Tibial artery (tissue), 4 donors: ENCODE measurements around the gene PAQR5.

Source experiments
- DNase-seq, 2 donors: peaks; one replicate each; pipeline ENCODE4 v3.0.0-alpha.2; 2019
- H3K27ac ChIP-seq, 2 donors: fragments of 200-600 bp; sonication (generic) in 1 of 2; 1 replicate in 1 of 2; 2 replicates in 1 of 2; pipeline ENCODE4 v1.5.1; 2018 to 2019; ENCODE audit warnings: mild to moderate bottlenecking in 1 of 2
- H3K27me3 ChIP-seq, 2 donors: fragments of 200-600 bp; sonication (generic) in 1 of 2; one replicate each; pipeline versions ENCODE4 v1.5.1 to v1.6.0; 2016 to 2019
- H3K36me3 ChIP-seq, 3 donors: fragments of 200-600 bp; sonication (generic) in 2 of 3; one replicate each; pipeline ENCODE4 v1.5.1; 2016 to 2019; ENCODE audit warnings: mild to moderate bottlenecking in 2 of 3
- H3K4me1 ChIP-seq, 4 donors: fragments of 200-600 bp; sonication (generic) in 2 of 4; 1 replicate in 3 of 4; 2 replicates in 1 of 4; pipeline ENCODE4 v1.5.1; 2016 to 2019
- H3K4me3 ChIP-seq, 2 donors: fragments of 200-600 bp; sonication (generic) in 1 of 2; 1 replicate in 1 of 2; 2 replicates in 1 of 2; pipeline ENCODE4 v1.5.1; 2018 to 2019; ENCODE audit warnings: mild to moderate bottlenecking in 2 of 2
- H3K9me3 ChIP-seq, 3 donors: fragments of 200-600 bp; sonication (generic) in 1 of 3; one replicate each; pipeline ENCODE4 v1.5.1; 2016 to 2019
- intact Hi-C: fragments of 100-400 bp; cut with DNase I; formaldehyde crosslinking; loops from one replicate; pipeline ENCODE4 v1.15.0; 2023; ENCODE audit warnings: low total_unique reads
- TF ChIP-seq, protein P1 (sequence below), 2 experiments: fragments of 200-600 bp in 1 of 2; fragments of 450-650 bp in 1 of 2; IDR thresholded peaks; one replicate each; pipeline ENCODE4 v1.5.1; 2017 to 2019; ENCODE audit warnings: antibody characterized with exemption in 2 of 2, mild to moderate bottlenecking in 1 of 2, moderate library complexity in 1 of 2

The PAQR5 gene

DNA sequence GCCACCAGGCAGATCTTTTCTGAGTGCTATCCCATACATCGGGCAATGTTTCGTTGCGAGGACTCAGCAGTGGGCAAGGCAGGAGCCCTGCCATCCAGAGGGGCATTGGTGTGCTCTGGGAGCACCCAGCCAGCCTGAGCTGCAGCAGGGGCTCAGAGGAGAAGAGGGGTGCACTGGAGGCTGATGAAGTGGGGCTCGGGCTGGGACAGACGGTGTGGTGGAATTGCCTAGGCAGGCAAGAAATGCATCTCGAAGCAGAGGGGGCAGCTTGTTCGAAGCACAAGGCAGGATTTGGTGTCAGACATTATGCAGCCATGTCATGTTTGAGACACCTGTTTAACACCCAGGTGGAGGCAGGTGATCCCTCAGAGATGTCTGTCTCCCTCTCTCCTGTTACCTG is 19.3 kb downstream of the PAQR5 start:
- no peak for DNase-seq
- H3K27me3 ChIP-seq, result peaks cover 0 to 18% of the 10 kb centered on the region in 2 donors

DNA sequence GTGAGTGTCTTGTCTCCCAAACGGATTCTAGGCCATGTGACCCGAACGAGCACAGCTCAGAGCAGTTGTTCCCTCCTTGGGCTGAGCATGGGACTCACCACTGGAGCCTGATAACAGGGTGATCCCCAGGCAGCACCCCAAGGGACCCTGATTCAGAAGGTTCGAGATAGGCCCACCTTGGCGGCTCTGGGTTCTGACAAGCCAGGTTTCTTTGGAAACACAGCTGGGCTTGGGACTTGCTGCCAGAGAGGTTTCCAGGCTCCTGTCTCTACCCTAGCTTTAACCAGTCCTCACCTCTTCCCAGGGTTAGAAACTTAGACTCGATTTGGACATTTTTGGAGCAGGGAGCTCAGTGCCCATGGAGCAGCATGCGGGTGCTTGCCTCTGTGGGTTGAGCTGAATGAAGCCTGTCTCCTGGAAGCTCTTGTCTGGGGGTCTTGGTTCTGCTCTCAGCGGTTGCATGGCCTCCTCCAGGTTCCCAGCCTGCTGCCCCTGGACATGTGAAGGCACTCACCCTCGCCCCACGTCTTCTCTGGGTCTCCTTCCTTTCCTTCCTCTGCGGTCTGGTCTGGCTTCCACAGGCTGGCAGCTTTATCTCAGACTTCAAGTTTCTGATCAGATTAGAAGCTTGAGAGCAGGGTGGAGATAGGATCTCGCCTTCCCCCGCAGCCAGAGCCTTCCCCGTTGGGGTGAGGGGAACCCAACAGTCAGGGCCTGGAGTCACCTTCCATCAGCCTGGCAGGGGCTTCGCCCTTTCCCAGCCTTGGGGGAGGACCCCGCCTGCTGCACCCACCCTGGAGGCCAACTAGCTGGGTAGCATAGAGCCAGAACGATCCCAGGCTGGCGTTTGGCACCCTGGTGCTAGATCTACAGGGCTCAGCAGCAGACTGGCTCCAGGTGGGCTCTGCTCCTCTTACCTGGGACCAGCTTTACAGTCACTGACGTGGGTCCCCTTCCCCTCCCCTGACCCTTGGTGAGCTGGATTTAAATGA is 21.0 kb downstream of the PAQR5 start:
- no peaks in the 10 kb centered on the region for H3K9me3 ChIP-seq
- H3K4me1 ChIP-seq, result no peaks in the 10 kb centered on the region
- peaks cover 0 to 19% of the 10 kb centered on the region in 2 donors for H3K27me3 ChIP-seq
- no peak overlapping the region for H3K4me3 ChIP-seq
- no peak overlapping the region for H3K27ac ChIP-seq
- no peak for DNase-seq
- intact Hi-C loops, result no loop called here
- H3K36me3 ChIP-seq, result no peaks in the 10 kb centered on the region
- TF ChIP-seq, protein P1, sequence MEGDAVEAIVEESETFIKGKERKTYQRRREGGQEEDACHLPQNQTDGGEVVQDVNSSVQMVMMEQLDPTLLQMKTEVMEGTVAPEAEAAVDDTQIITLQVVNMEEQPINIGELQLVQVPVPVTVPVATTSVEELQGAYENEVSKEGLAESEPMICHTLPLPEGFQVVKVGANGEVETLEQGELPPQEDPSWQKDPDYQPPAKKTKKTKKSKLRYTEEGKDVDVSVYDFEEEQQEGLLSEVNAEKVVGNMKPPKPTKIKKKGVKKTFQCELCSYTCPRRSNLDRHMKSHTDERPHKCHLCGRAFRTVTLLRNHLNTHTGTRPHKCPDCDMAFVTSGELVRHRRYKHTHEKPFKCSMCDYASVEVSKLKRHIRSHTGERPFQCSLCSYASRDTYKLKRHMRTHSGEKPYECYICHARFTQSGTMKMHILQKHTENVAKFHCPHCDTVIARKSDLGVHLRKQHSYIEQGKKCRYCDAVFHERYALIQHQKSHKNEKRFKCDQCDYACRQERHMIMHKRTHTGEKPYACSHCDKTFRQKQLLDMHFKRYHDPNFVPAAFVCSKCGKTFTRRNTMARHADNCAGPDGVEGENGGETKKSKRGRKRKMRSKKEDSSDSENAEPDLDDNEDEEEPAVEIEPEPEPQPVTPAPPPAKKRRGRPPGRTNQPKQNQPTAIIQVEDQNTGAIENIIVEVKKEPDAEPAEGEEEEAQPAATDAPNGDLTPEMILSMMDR (IDR thresholded peaks at IDR 0.05), result no peak

More for the DNA sequence above, 19.3 kb downstream of the PAQR5 start:
- H3K9me3 ChIP-seq, result no peaks in the 10 kb centered on the region
- TF ChIP-seq, protein P1 (IDR thresholded peaks at IDR 0.05), result no peak
- no peaks in the 10 kb centered on the region for H3K36me3 ChIP-seq
- intact Hi-C loops, result no loop called here
- H3K4me3 ChIP-seq, result no peak overlapping the region
- no peaks in the 10 kb centered on the region for H3K4me1 ChIP-seq
- H3K27ac ChIP-seq, result no peak overlapping the region

DNA sequence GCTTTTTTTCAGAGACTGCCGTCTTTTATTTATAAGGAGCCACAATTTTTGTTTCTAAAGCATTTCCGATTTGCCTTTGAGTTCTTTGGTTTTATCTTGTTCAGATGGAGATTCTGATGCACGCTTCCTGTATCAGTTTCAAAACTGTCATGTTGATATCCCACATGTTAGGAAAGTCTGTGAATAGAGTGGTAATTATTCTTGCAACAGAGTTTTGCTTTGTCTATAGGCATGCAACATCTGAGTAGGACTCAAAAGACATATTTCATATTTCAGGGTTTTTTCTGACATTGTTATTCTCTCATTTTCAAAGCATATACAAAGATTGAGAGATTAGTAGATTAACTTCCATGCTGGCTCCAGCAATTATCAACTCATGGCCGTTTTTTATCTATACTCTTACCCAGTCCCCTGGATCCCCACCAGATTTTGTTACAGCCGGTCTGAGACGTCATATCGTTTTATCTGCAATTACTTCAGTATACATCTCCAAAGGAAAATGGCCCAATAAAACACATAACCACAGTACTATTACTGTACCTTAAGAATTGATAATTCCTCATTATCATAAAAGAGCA is 22.4 kb downstream of the PAQR5 start:
- TF ChIP-seq, protein P1 (IDR thresholded peaks at IDR 0.05), result no peak
- DNase-seq, result no peak
- Histone ChIP-seq H3K4me3 (no peak overlapping the region), H3K9me3 (no peaks in the 10 kb centered on the region), H3K36me3 (no peaks in the 10 kb centered on the region), H3K4me1 (no peaks in the 10 kb centered on the region), H3K27ac (no peak overlapping the region), H3K27me3 (peaks cover 0 to 28% of the 10 kb centered on the region in 2 donors)
- intact Hi-C loops, result no loop called here

- Histone ChIP-seq H3K27ac (no peak overlapping the region), H3K9me3 (no peaks in the 10 kb centered on the region), H3K4me3 (no peak overlapping the region), H3K36me3 (no peaks in the 10 kb centered on the region), H3K4me1 (no peaks in the 10 kb centered on the region), H3K27me3 (peaks cover 0 to 25% of the 10 kb centered on the region in 2 donors)
- TF ChIP-seq, protein P1 (IDR thresholded peaks at IDR 0.05), result no peak
- intact Hi-C loops, result no loop called here
- DNase-seq, result no peak
Observed at GRCh38 chr15:69323893-69324430, 25.2 kb downstream of the PAQR5 start.

GRCh38 chr15:69324565-69324964 is 25.9 kb downstream of the PAQR5 start:
- Histone ChIP-seq H3K4me1 (no peaks in the 10 kb centered on the region), H3K9me3 (no peaks in the 10 kb centered on the region), H3K4me3 (no peak overlapping the region), H3K27me3 (peaks cover 0 to 22% of the 10 kb centered on the region in 2 donors), H3K36me3 (no peaks in the 10 kb centered on the region), H3K27ac (no peak overlapping the region)
- no peak for DNase-seq
- TF ChIP-seq, protein P1 (IDR thresholded peaks at IDR 0.05), result no peak
- intact Hi-C loops, result no loop called here
